Neural cell (in vitro differentiated cells): ENCODE data around the gene DAG1. TPM values are rescaled to one million over a fixed set of nuclear protein-coding genes. Genes with fewer than 3 reads are reported as not detected.

ENCODE experiments used
- H2AFZ ChIP-seq: fragments of 200-600, 300-800 bp; sonication (generic), shearing (Covaris generic); 2 replicates; pipeline ENCODE4 v1.6.0; 2014; ENCODE audit warnings: low read depth, mild to moderate bottlenecking, antibody characterized with exemption, low read length, moderate library complexity
- H3F3A ChIP-seq: fragments of 200-600 bp; shearing (Covaris generic); 2 replicates; pipeline ENCODE4 v1.6.1; 2016; ENCODE audit warnings: mild to moderate bottlenecking, moderate library complexity, mixed read lengths, antibody characterized with exemption, low read length; ENCODE audit not compliant: insufficient read depth, poor library complexity, severe bottlenecking
- H3K27ac ChIP-seq: fragments of 200-600, 300-800 bp; sonication (generic), shearing (Covaris generic); 2 replicates; pipeline ENCODE4 v1.5.1; 2014; ENCODE audit warnings: mild to moderate bottlenecking, low read length, moderate library complexity
- H3K27me3 ChIP-seq: fragments of 300-800, 200-600 bp; sonication (generic), shearing (Covaris generic); 2 replicates; pipeline ENCODE4 v1.6.0; 2014; ENCODE audit warnings: mild to moderate bottlenecking, low read depth, low read length, moderate library complexity; ENCODE audit not compliant: insufficient read depth
- H3K36me3 ChIP-seq: fragments of 300-800, 200-600 bp; sonication (generic), shearing (Covaris generic); 2 replicates; pipeline ENCODE4 v1.5.1; 2014; ENCODE audit warnings: mild to moderate bottlenecking, antibody characterized with exemption, low read length, moderate library complexity; ENCODE audit not compliant: insufficient read depth
- H3K4me2 ChIP-seq: fragments of 300-800, 200-600 bp; sonication (generic), shearing (Covaris generic); 2 replicates; pipeline ENCODE4 v1.6.0; 2014; ENCODE audit warnings: mild to moderate bottlenecking, low read length
- H3K4me3 ChIP-seq: fragments of 300-800, 200-600 bp; sonication (generic), shearing (Covaris generic); 2 replicates; pipeline ENCODE4 v1.5.1; 2014; ENCODE audit warnings: mild to moderate bottlenecking, low read length, moderate library complexity
- H3K79me2 ChIP-seq: fragments of 200-600 bp; shearing (Covaris generic); replicated peaks from 2 replicates; pipeline ENCODE4 v1.6.0; 2014; ENCODE audit warnings: mild to moderate bottlenecking, low read length, moderate library complexity; ENCODE audit not compliant: insufficient read depth
- H3K9ac ChIP-seq: fragments of 300-800, 200-600 bp; sonication (generic), shearing (Covaris generic); 2 replicates; pipeline ENCODE4 v1.6.1; 2016; ENCODE audit warnings: mild to moderate bottlenecking, low read length, mixed read lengths
- H3K9me2 ChIP-seq: fragments of 200-600 bp; shearing (Covaris generic); 2 replicates; pipeline ENCODE4 v1.6.1; 2016; ENCODE audit warnings: mild to moderate bottlenecking, low read length, mixed read lengths; ENCODE audit not compliant: insufficient read depth
- H3K9me3 ChIP-seq: fragments of 200-600, 300-800 bp; sonication (generic), shearing (Covaris generic); 2 replicates; pipeline ENCODE4 v1.6.1; 2016; ENCODE audit warnings: mild to moderate bottlenecking, mixed run types, low read length, moderate library complexity, mixed read lengths
- H4K20me1 ChIP-seq: fragments of 200-600 bp; shearing (Covaris generic); 2 replicates; pipeline ENCODE4 v1.6.1; 2016; ENCODE audit warnings: mild to moderate bottlenecking, mixed run types; ENCODE audit not compliant: insufficient read depth
- EP300 ChIP-seq: fragments of 450-650 bp; conservative IDR thresholded peaks from 2 replicates; pipeline ENCODE4 v1.6.1; 2014; ENCODE audit warnings: antibody characterized with exemption, mild to moderate bottlenecking, moderate library complexity; ENCODE audit not compliant: poor library complexity, severe bottlenecking
- EZH2 ChIP-seq: fragments of 200-600, 300-800 bp; shearing (Covaris generic), sonication (generic); IDR thresholded peaks from 2 replicates; pipeline ENCODE4 v1.6.1; 2014; ENCODE audit warnings: antibody characterized with exemption, low read length, borderline replicate concordance, mild to moderate bottlenecking; ENCODE audit not compliant: insufficient read depth, poor library complexity, severe bottlenecking
- MXI1 ChIP-seq: fragments of 450-650 bp; conservative IDR thresholded peaks from 2 replicates; pipeline ENCODE4 v1.6.1; 2014; ENCODE audit warnings: antibody characterized with exemption, mild to moderate bottlenecking; ENCODE audit not compliant: poor library complexity, severe bottlenecking
- POLR2AphosphoS5 ChIP-seq: IDR thresholded peaks from 2 replicates; pipeline ENCODE4 v1.6.1; 2012
- RAD21 ChIP-seq: fragments of 450-650 bp; conservative IDR thresholded peaks from 2 replicates; pipeline ENCODE4 v1.6.1; 2014; ENCODE audit warnings: antibody characterized with exemption, mild to moderate bottlenecking, moderate library complexity
- SMC3 ChIP-seq: fragments of 450-650 bp; conservative IDR thresholded peaks from 2 replicates; pipeline ENCODE4 v1.6.1; 2014; ENCODE audit warnings: antibody characterized with exemption, mild to moderate bottlenecking, moderate library complexity; ENCODE audit not compliant: poor library complexity
- TAF1 ChIP-seq: IDR thresholded peaks from 2 replicates; pipeline ENCODE4 v1.6.1; 2012; ENCODE audit warnings: low read depth
- polyA plus RNA-seq: library from polyadenylated mRNA; depleted of rRNA; stranded (reverse); fragments of >200 nt; gene quantifications from 2 replicates; pipeline ENCODE4 v1.2.3, GENCODE V29; 2014
- TF ChIP-seq, protein P1 (sequence below): fragments of 450-650 bp; IDR thresholded peaks from 2 replicates; pipeline ENCODE4 v1.5.1; 2014; ENCODE audit warnings: antibody characterized with exemption, mild to moderate bottlenecking, moderate library complexity; ENCODE audit not compliant: poor library complexity, severe bottlenecking
- TF ChIP-seq, protein P2 (sequence below): IDR thresholded peaks from 2 replicates; pipeline ENCODE4 v1.6.1; 2012; ENCODE audit warnings: borderline replicate concordance

DAG1 gene
- polyA plus RNA-seq, 1 donor from 2014 or later, result 14.3 TPM

DNA sequence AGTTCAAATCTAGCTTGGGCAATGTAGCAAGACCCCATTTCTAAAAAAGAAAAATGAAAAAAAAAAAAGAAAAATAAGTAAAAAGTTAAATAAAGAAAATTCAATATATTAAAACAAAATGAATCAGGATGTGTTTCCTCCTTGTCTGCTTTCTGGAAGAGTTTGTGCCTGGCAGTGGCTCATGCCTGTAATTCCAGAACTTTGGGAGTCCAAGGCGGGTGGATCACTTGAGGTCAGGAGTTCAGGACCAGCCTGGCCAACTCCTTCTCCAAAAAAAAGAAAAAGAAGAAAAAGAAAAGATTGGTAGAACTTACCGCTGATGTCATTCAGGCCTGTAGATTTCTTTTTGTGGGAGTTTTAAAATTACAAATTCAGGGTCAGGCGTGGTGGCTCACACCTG lies 36.8 kb downstream of the DAG1 start:
- Histone ChIP-seq H3K9me2 (no peaks in the 10 kb centered on the region), H3K4me2 (no peak overlapping the region), H3K27ac (no peak overlapping the region), H3K4me3 (no peak overlapping the region), H3F3A (no peaks in the 10 kb centered on the region), H3K9ac (no peak overlapping the region), H3K27me3 (no peaks in the 10 kb centered on the region), H3K79me2 (peaks cover 15% of the 10 kb centered on the region), H2AFZ (no peak overlapping the region), H3K9me3 (no peaks in the 10 kb centered on the region), H3K36me3 (peaks cover 3% of the 10 kb centered on the region), H4K20me1 (no peaks in the 10 kb centered on the region)
- TF ChIP-seq EZH2 (no peak), EP300 (no peak), TAF1 (no peak), SMC3 (no peak)

DNA sequence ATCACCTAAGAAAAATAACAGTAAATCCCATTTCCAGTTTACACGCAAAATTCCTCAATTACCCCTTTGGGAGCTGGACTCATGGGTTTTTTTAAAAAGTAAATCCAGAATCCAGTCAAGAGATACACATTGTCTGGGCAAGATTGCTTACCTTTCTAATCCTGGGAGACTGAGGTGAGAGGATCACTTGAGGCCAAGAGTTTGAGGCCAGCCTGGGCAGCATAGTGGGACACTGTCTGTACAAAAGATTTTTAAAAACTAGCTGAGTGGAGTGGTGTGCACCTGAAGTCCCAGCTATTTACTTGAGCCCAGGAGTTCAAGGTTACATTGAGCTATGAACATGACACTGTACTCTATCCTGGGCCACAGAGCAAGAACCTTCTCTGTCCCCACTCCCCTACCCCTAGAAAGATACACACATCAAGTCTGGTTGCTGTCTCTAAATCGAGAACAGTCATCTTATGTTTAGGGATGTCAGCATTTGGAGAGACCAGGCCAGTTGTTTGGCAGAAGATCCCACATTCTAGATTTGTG lies 39.0 kb downstream of the DAG1 start:
- Histone ChIP-seq H3K79me2 (peaks cover 10% of the 10 kb centered on the region), H3K36me3 (peaks cover 7% of the 10 kb centered on the region)

DNA sequence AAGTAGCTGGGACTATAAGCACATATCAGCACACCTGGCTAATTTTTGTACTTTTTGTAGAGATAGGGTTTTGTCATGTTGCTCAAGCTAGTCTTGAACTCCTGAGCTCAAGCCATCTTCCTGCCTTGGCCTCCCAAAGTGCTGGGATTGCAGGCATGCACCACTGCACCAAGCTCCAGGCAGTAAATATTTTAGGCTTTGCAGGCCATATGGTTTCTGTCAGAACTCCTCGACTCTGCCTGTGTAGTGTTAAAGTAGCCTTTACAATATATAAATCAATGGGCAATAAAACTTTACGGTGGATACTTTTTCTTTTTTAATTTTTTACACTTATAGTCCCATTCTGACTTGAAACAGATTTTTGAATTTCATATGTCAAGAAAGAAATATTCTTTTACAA lies 41.6 kb downstream of the DAG1 start:
- TF ChIP-seq EZH2 (no peak), MXI1 (no peak), TAF1 (no peak), RAD21 (no peak), POLR2AphosphoS5 (no peak), EP300 (no peak), SMC3 (no peak)
- TF ChIP-seq, protein P1, sequence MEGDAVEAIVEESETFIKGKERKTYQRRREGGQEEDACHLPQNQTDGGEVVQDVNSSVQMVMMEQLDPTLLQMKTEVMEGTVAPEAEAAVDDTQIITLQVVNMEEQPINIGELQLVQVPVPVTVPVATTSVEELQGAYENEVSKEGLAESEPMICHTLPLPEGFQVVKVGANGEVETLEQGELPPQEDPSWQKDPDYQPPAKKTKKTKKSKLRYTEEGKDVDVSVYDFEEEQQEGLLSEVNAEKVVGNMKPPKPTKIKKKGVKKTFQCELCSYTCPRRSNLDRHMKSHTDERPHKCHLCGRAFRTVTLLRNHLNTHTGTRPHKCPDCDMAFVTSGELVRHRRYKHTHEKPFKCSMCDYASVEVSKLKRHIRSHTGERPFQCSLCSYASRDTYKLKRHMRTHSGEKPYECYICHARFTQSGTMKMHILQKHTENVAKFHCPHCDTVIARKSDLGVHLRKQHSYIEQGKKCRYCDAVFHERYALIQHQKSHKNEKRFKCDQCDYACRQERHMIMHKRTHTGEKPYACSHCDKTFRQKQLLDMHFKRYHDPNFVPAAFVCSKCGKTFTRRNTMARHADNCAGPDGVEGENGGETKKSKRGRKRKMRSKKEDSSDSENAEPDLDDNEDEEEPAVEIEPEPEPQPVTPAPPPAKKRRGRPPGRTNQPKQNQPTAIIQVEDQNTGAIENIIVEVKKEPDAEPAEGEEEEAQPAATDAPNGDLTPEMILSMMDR, result no peak
- TF ChIP-seq, protein P2, sequence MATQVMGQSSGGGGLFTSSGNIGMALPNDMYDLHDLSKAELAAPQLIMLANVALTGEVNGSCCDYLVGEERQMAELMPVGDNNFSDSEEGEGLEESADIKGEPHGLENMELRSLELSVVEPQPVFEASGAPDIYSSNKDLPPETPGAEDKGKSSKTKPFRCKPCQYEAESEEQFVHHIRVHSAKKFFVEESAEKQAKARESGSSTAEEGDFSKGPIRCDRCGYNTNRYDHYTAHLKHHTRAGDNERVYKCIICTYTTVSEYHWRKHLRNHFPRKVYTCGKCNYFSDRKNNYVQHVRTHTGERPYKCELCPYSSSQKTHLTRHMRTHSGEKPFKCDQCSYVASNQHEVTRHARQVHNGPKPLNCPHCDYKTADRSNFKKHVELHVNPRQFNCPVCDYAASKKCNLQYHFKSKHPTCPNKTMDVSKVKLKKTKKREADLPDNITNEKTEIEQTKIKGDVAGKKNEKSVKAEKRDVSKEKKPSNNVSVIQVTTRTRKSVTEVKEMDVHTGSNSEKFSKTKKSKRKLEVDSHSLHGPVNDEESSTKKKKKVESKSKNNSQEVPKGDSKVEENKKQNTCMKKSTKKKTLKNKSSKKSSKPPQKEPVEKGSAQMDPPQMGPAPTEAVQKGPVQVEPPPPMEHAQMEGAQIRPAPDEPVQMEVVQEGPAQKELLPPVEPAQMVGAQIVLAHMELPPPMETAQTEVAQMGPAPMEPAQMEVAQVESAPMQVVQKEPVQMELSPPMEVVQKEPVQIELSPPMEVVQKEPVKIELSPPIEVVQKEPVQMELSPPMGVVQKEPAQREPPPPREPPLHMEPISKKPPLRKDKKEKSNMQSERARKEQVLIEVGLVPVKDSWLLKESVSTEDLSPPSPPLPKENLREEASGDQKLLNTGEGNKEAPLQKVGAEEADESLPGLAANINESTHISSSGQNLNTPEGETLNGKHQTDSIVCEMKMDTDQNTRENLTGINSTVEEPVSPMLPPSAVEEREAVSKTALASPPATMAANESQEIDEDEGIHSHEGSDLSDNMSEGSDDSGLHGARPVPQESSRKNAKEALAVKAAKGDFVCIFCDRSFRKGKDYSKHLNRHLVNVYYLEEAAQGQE, result no peak
- peaks cover 7% of the 10 kb centered on the region for H3K36me3 ChIP-seq
- H3K4me2 ChIP-seq, result no peak overlapping the region
- no peak overlapping the region for H2AFZ ChIP-seq
- H3K27me3 ChIP-seq, result no peaks in the 10 kb centered on the region
- H3K9me3 ChIP-seq, result no peaks in the 10 kb centered on the region
- peaks cover under 1% of the 10 kb centered on the region for H3K79me2 ChIP-seq
- no peaks in the 10 kb centered on the region for H4K20me1 ChIP-seq
- no peak overlapping the region for H3K9ac ChIP-seq
- no peak overlapping the region for H3K27ac ChIP-seq
- H3K4me3 ChIP-seq, result no peak overlapping the region
- no peaks in the 10 kb centered on the region for H3K9me2 ChIP-seq
- H3F3A ChIP-seq, result no peaks in the 10 kb centered on the region

More for the DNA sequence above, 39.0 kb downstream of the DAG1 start:
- no peak overlapping the region for H3K4me3 ChIP-seq
- no peaks in the 10 kb centered on the region for H3F3A ChIP-seq
- H3K27ac ChIP-seq, result no peak overlapping the region
- no peak overlapping the region for H3K4me2 ChIP-seq
- H3K9ac ChIP-seq, result no peak overlapping the region
- H4K20me1 ChIP-seq, result no peaks in the 10 kb centered on the region
- H3K9me3 ChIP-seq, result no peaks in the 10 kb centered on the region
- H3K9me2 ChIP-seq, result no peaks in the 10 kb centered on the region
- no peak overlapping the region for H2AFZ ChIP-seq
- TF ChIP-seq, protein P2, result no peak
- no peak for TF ChIP-seq EZH2
- TF ChIP-seq POLR2AphosphoS5, result no peak
- TF ChIP-seq RAD21, result no peak
- no peak for TF ChIP-seq SMC3
- no peak for TF ChIP-seq MXI1
- H3K27me3 ChIP-seq, result no peaks in the 10 kb centered on the region
